IMR-90 (cell line): ENCODE measurements around the gene THPO. TPM values are rescaled to one million over a fixed set of nuclear protein-coding genes. Genes with fewer than 3 reads are reported as not detected.
A peak's percentile ranks its signal among the peaks of the same experiment; 100 is the strongest.

Experiments used
- ATAC-seq: fragments of 200-7000 bp; cut with Tn5 transposase; 2 replicates; pipeline ENCODE4 v1.9.1; 2020; ENCODE audit warnings: low read depth, mild to moderate bottlenecking, moderate library complexity
- BruUV-seq: library from RNA; stranded (reverse); fragments of 400-500 nt; replicated peaks from 2 replicates; lab custom pipeline; 2021; lab: Mats Ljungman, UMichigan
- CTCF ChIA-PET: fragments of 300-600 bp; formaldehyde crosslinking; extraction: SDS; loops from one replicate; lab custom pipeline; 2021; ENCODE audit warnings: antibody characterized with exemption; lab: Yijun Ruan, JAX
- POLR2A ChIA-PET: fragments of 300-600 bp; sonication (Branson Sonifier 250); formaldehyde crosslinking; loops from one replicate; lab custom pipeline; 2022; ENCODE audit warnings: antibody characterized with exemption; ENCODE audit not compliant: unreplicated experiment; lab: Charles Lee
- DNase-seq: peaks from one replicate; pipeline ENCODE4 v3.0.0; 2013
- H2AFZ ChIP-seq: replicated peaks from 2 replicates; pipeline ENCODE3; 2013; ENCODE audit warnings: low read length, mild to moderate bottlenecking; ENCODE audit not compliant: poor library complexity
- H2AK5ac ChIP-seq: 2 replicates; pipeline ENCODE4 v1.6.1; 2013; ENCODE audit warnings: low read depth, low read length, inconsistent platforms
- H2AK9ac ChIP-seq: replicated peaks from 2 replicates; pipeline ENCODE3; 2013; ENCODE audit warnings: mild to moderate bottlenecking, low read depth, low read length, moderate library complexity; ENCODE audit not compliant: poor library complexity
- H2BK120ac ChIP-seq: 2 replicates; pipeline ENCODE4 v1.6.1; 2013; ENCODE audit warnings: low read depth, low read length, inconsistent platforms
- H2BK15ac ChIP-seq: 3 replicates; pipeline ENCODE4 v1.6.1; 2013; ENCODE audit warnings: low read depth, low read length, inconsistent platforms
- H2BK20ac ChIP-seq: 2 replicates; pipeline ENCODE4 v1.6.1; 2013; ENCODE audit warnings: low read depth, mild to moderate bottlenecking, inconsistent platforms, low read length, moderate library complexity
- H2BK5ac ChIP-seq: 2 replicates; pipeline ENCODE4 v1.6.1; 2013; ENCODE audit warnings: mild to moderate bottlenecking, low read depth, low read length, inconsistent platforms; ENCODE audit not compliant: poor library complexity, severe bottlenecking
- H3K14ac ChIP-seq: replicated peaks from 2 replicates; pipeline ENCODE4 v1.6.1; 2013; ENCODE audit warnings: low read depth, low read length, inconsistent platforms
- H3K18ac ChIP-seq: 2 replicates; pipeline ENCODE4 v1.6.1; 2013; ENCODE audit warnings: low read depth, low read length, control low read depth
- H3K23ac ChIP-seq: 2 replicates; pipeline ENCODE4 v1.6.1; 2013; ENCODE audit warnings: low read depth, low read length, inconsistent platforms
- H3K27ac ChIP-seq: 2 replicates; pipeline ENCODE4 v1.5.1; 2013; ENCODE audit warnings: mild to moderate bottlenecking, control low read depth, low read length; ENCODE audit not compliant: insufficient read depth
- H3K27me3 ChIP-seq: 2 replicates; pipeline ENCODE4 v1.6.1; 2013; ENCODE audit warnings: low read length; ENCODE audit not compliant: control insufficient read depth, insufficient read depth
- H3K36me3 ChIP-seq: 2 replicates; pipeline ENCODE4 v1.6.1; 2013; ENCODE audit warnings: low read length, mixed read lengths; ENCODE audit not compliant: control insufficient read depth, insufficient read depth
- H3K4ac ChIP-seq: 2 replicates; pipeline ENCODE4 v1.6.1; 2013; ENCODE audit warnings: low read depth, low read length, inconsistent platforms
- H3K4me1 ChIP-seq: 2 replicates; pipeline ENCODE4 v1.6.1; 2013; ENCODE audit warnings: low read length, mixed read lengths; ENCODE audit not compliant: control insufficient read depth, insufficient read depth
- H3K4me2 ChIP-seq: 2 replicates; pipeline ENCODE4 v1.6.1; 2013; ENCODE audit warnings: low read depth, mild to moderate bottlenecking, control low read depth, low read length, moderate library complexity
- H3K4me3 ChIP-seq: 2 replicates; pipeline ENCODE4 v1.5.1; 2013; ENCODE audit warnings: low read depth, mild to moderate bottlenecking, control low read depth, low read length, moderate library complexity; ENCODE audit not compliant: insufficient read depth
- H3K56ac ChIP-seq: 2 replicates; pipeline ENCODE4 v1.6.1; 2013; ENCODE audit warnings: low read length, inconsistent platforms; ENCODE audit not compliant: insufficient read depth; ENCODE audit errors: extremely low read depth
- H3K79me1 ChIP-seq, 2 experiments: 2 replicates each; pipeline ENCODE4 v1.6.1; 2013; ENCODE audit warnings: low read length in 2 of 2, inconsistent platforms in 1 of 2, low read depth in 1 of 2
- H3K9ac ChIP-seq: 2 replicates; pipeline ENCODE4 v1.6.1; 2013; ENCODE audit warnings: low read depth, low read length, control low read depth
- H3K9me1 ChIP-seq: 2 replicates; pipeline ENCODE4 v1.6.1; 2013; ENCODE audit warnings: low read length, inconsistent platforms; ENCODE audit not compliant: insufficient read depth
- H3K9me3 ChIP-seq: 2 replicates; pipeline ENCODE4 v1.6.1; 2013; ENCODE audit warnings: low read length; ENCODE audit not compliant: control insufficient read depth, insufficient read depth
- H4K20me1 ChIP-seq: 2 replicates; pipeline ENCODE4 v1.6.1; 2013; ENCODE audit warnings: low read length, inconsistent platforms; ENCODE audit not compliant: insufficient read depth
- H4K5ac ChIP-seq: 2 replicates; pipeline ENCODE4 v1.6.1; 2013; ENCODE audit warnings: mild to moderate bottlenecking, low read depth, low read length, control low read depth
- H4K8ac ChIP-seq, 2 experiments: 2 replicates each; pipeline ENCODE4 v1.6.1; 2013; ENCODE audit warnings: low read depth in 2 of 2, low read length in 2 of 2, control low read depth in 1 of 2, inconsistent platforms in 1 of 2
- H4K91ac ChIP-seq: 2 replicates; pipeline ENCODE4 v1.6.1; 2013; ENCODE audit warnings: low read depth, low read length, inconsistent platforms; ENCODE audit not compliant: insufficient read depth
- MAZ ChIP-seq: IDR thresholded peaks from 2 replicates; pipeline ENCODE4 v1.6.1; 2012; ENCODE audit warnings: low read depth, mild to moderate bottlenecking, low read length, improper control_type of control experiment, moderate library complexity, borderline replicate concordance
- NFE2L2 ChIP-seq: fragments of 150-350 bp; IDR thresholded peaks from 2 replicates; pipeline ENCODE4 v1.6.1; 2016; ENCODE audit warnings: low read depth, mild to moderate bottlenecking, low read length
- SMC3 ChIP-seq: fragments of 150-350 bp; IDR thresholded peaks from 2 replicates; pipeline ENCODE4 v1.6.1; 2016; ENCODE audit warnings: low read depth, mild to moderate bottlenecking, antibody characterized with exemption, low read length, moderate library complexity
- WGBS, 2 experiments: methylation state at CpG; one replicate each; pipeline versions ENCODE4 v1.1.5 to v1.1.7; 2013; ENCODE audit warnings: missing lambda C conversion rate in 2 of 2; ENCODE audit not compliant: insufficient read length in 1 of 2; ENCODE audit errors: extremely low coverage in 2 of 2; 5-methylcytosine and 5-hydroxymethylcytosine counted together
- dilution Hi-C: fragments of 300-500 bp; cut with HindIII; formaldehyde crosslinking; loops from one replicate; pipeline ENCODE4 v1.14.3; 2018; ENCODE audit warnings: low sequenced_read_pairs; ENCODE audit not compliant: unreplicated experiment
- in situ Hi-C: fragments of 300-500 bp; cut with MboI; formaldehyde crosslinking; loops from 3 replicates; pipeline ENCODE4 v1.14.3; 2019; ENCODE audit warnings: low sequenced_read_pairs, inconsistent platforms, mixed read lengths
- intact Hi-C: fragments of 100-400 bp; cut with micrococcal nuclease; formaldehyde crosslinking; loops from 2 replicates; pipeline ENCODE4 v1.10.0; 2022
- polyA plus RNA-seq, 3 experiments: library from polyadenylated mRNA; depleted of rRNA; stranded (reverse); fragments of >200 nt; gene quantifications; 2 replicates each; pipeline ENCODE4 v1.2.3, GENCODE V29; 2012; ENCODE audit warnings: low replicate concordance in 1 of 3
- total RNA-seq: library from RNA; depleted of rRNA; stranded (reverse); fragments of >200 nt; gene quantifications from 2 replicates; pipeline ENCODE4 v1.2.3, GENCODE V29; 2012

The THPO gene
- total and polyA plus RNA-seq, 2 of the 4 experiments (the other 2 are of a cell fraction): not detected

DNA sequence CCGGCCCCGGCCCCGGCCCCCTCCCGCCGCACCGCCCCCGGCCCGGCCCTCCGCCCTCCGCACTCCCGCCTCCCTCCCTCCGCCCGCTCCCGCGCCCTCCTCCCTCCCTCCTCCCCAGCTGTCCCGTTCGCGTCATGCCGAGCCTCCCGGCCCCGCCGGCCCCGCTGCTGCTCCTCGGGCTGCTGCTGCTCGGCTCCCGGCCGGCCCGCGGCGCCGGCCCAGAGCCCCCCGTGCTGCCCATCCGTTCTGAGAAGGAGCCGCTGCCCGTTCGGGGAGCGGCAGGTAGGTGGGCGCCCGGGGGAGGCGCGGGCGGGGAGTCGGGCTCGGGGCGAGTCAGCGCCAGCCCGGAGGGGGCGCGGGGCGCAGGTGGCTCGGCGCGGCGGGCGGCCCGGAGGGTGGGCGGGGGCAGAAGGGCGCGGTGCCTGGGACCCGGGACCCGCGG, 2.2 kb upstream of the THPO start:
- peak; percentile 90 for ATAC-seq
- peak overlapping the region; percentile 38; the same call in 1 of the 2 replicates for H3K4me3 ChIP-seq
- peaks cover 83% of the 10 kb centered on the region for H3K27me3 ChIP-seq
- ChIA-PET CTCF (interaction anchor here (1.4 kb wide), 1 partner anchor 8 kb away, joined by 5 read pairs; no protein-coding TSS in a partner anchor), POLR2A (no interaction called here)
- no peaks in the 10 kb centered on the region for H3K79me1 ChIP-seq
- no peak overlapping the region for H2BK20ac ChIP-seq
- H4K91ac ChIP-seq: no peak overlapping the region
- H2AK9ac ChIP-seq: no peak overlapping the region
- H2AK5ac ChIP-seq: no peak overlapping the region
- no peak overlapping the region for H3K27ac ChIP-seq
- no peak overlapping the region for H3K14ac ChIP-seq
- BruUV-seq: no TSS peak
- H3K4ac ChIP-seq: no peak overlapping the region
- no peak overlapping the region for H4K5ac ChIP-seq
- in situ Hi-C loops: no loop called here
- H4K20me1 ChIP-seq: no peaks in the 10 kb centered on the region
- H3K4me2 ChIP-seq: no peak overlapping the region
- H3K9ac ChIP-seq: no peak overlapping the region
- no peak for DNase-seq
- H3K23ac ChIP-seq: no peak overlapping the region
- no peak overlapping the region for H2BK15ac ChIP-seq
- H3K56ac ChIP-seq: no peak overlapping the region
- no peak overlapping the region for H3K18ac ChIP-seq
- H2BK5ac ChIP-seq: no peak overlapping the region
- peaks cover 2% of the 10 kb centered on the region; the same call in 1 of the 2 replicates for H3K4me1 ChIP-seq
- intact Hi-C loops: no loop called here
- H4K8ac ChIP-seq: no peak overlapping the region
- WGBS, 2 experiments: 0% methylated on average over 21 of the region's 62 CpGs; no CpG with 5 or more reads in 1 of the 2 experiments
- H2BK120ac ChIP-seq: no peak overlapping the region
- dilution Hi-C loops: no loop called here
- peak overlapping the region; percentile 56 for H2AFZ ChIP-seq
- no peaks in the 10 kb centered on the region for H3K9me3 ChIP-seq
- TF ChIP-seq MAZ (peak; percentile 98), NFE2L2 (no peak), SMC3 (no peak)
- H3K9me1 ChIP-seq: no peaks in the 10 kb centered on the region
- H3K36me3 ChIP-seq: no peaks in the 10 kb centered on the region
